HEK293 (cell line): ENCODE data around the gene MAB21L3.

Source experiments
- HOXD13 ChIP-seq: sonication (generic); formaldehyde crosslinking; IDR thresholded peaks from 2 replicates; pipeline ENCODE4 v1.8.0; 2022; ENCODE audit warnings: missing genetic modification reagents, borderline replicate concordance
- IKZF3 ChIP-seq: fragments of 450-650 bp; IDR thresholded peaks from 2 replicates; pipeline ENCODE4 v1.5.0; 2018; ENCODE audit warnings: missing biosample characterization, mild to moderate bottlenecking, missing genetic modification characterization, moderate library complexity
- KLF8 ChIP-seq: fragments of 450-650 bp; formaldehyde crosslinking; IDR thresholded peaks from 2 replicates; pipeline ENCODE4 v1.5.1; 2016; ENCODE audit warnings: missing biosample characterization, missing genetic modification characterization
- KLF9 ChIP-seq: fragments of 450-650 bp; formaldehyde crosslinking; IDR thresholded peaks from 2 replicates; pipeline ENCODE4 v1.5.1; 2016; ENCODE audit warnings: missing biosample characterization, missing genetic modification characterization, low read depth
- OSR2 ChIP-seq: fragments of 450-650 bp; formaldehyde crosslinking; IDR thresholded peaks from 2 replicates; pipeline ENCODE4 v1.5.1; 2016; ENCODE audit warnings: missing biosample characterization, missing genetic modification characterization
- SETDB1 ChIP-seq: IDR thresholded peaks from one replicate; pipeline ENCODE4 v1.6.1; 2017; ENCODE audit warnings: mild to moderate bottlenecking, low read length, moderate library complexity, mixed read lengths; ENCODE audit not compliant: insufficient read length
- ZBTB1 ChIP-seq: fragments of 450-650 bp; formaldehyde crosslinking; IDR thresholded peaks from 2 replicates; pipeline ENCODE4 v1.5.1; 2016; ENCODE audit warnings: missing biosample characterization, missing genetic modification characterization
- ZBTB20 ChIP-seq: fragments of 450-650 bp; formaldehyde crosslinking; IDR thresholded peaks from 2 replicates; pipeline ENCODE4 v1.5.1; 2016; ENCODE audit warnings: missing biosample characterization, missing genetic modification characterization
- ZBTB44 ChIP-seq: fragments of 450-650 bp; IDR thresholded peaks from 2 replicates; pipeline ENCODE4 v1.5.1; 2018; ENCODE audit warnings: missing biosample characterization, mild to moderate bottlenecking, missing genetic modification characterization
- ZBTB48 ChIP-seq: fragments of 450-650 bp; formaldehyde crosslinking; IDR thresholded peaks from 2 replicates; pipeline ENCODE4 v1.5.1; 2016; ENCODE audit warnings: missing biosample characterization, missing genetic modification characterization
- ZFP3 ChIP-seq: fragments of 450-650 bp; formaldehyde crosslinking; IDR thresholded peaks from 2 replicates; pipeline ENCODE4 v1.5.1; 2016; ENCODE audit warnings: low read depth, missing biosample characterization, missing genetic modification characterization
- ZFP69B ChIP-seq: fragments of 450-650 bp; formaldehyde crosslinking; IDR thresholded peaks from 2 replicates; pipeline ENCODE4 v1.5.1; 2016; ENCODE audit warnings: missing biosample characterization, missing genetic modification characterization
- ZNF175 ChIP-seq: fragments of 450-650 bp; formaldehyde crosslinking; IDR thresholded peaks from 2 replicates; pipeline ENCODE4 v1.5.1; 2016; ENCODE audit warnings: missing biosample characterization, missing genetic modification characterization
- ZNF214 ChIP-seq: fragments of 450-650 bp; formaldehyde crosslinking; IDR thresholded peaks from 2 replicates; pipeline ENCODE4 v1.5.1; 2017; ENCODE audit warnings: missing biosample characterization, mild to moderate bottlenecking, missing genetic modification characterization, borderline replicate concordance
- ZNF324 ChIP-seq: fragments of 450-650 bp; formaldehyde crosslinking; IDR thresholded peaks from 2 replicates; pipeline ENCODE4 v1.5.1; 2016; ENCODE audit warnings: missing biosample characterization, missing genetic modification characterization
- ZNF335 ChIP-seq: fragments of 450-650 bp; formaldehyde crosslinking; conservative IDR thresholded peaks from 2 replicates; pipeline ENCODE4 v1.5.1; 2016; ENCODE audit warnings: missing biosample characterization, missing genetic modification characterization
- ZNF350 ChIP-seq: fragments of 450-650 bp; formaldehyde crosslinking; IDR thresholded peaks from 2 replicates; pipeline ENCODE4 v1.5.0; 2017; ENCODE audit warnings: missing biosample characterization, mild to moderate bottlenecking, missing genetic modification characterization
- ZNF354C ChIP-seq: fragments of 450-650 bp; formaldehyde crosslinking; IDR thresholded peaks from 2 replicates; pipeline ENCODE4 v1.5.1; 2016; ENCODE audit warnings: missing biosample characterization, missing genetic modification characterization, low read depth, borderline replicate concordance
- ZNF558 ChIP-seq: fragments of 450-650 bp; formaldehyde crosslinking; IDR thresholded peaks from 2 replicates; pipeline ENCODE4 v1.5.1; 2016; ENCODE audit warnings: missing biosample characterization, missing genetic modification characterization
- ZNF561 ChIP-seq: fragments of 450-650 bp; IDR thresholded peaks from 2 replicates; pipeline ENCODE4 v1.5.1; 2018; ENCODE audit warnings: missing biosample characterization, missing genetic modification characterization, borderline replicate concordance
- ZNF596 ChIP-seq: fragments of 450-650 bp; IDR thresholded peaks from 2 replicates; pipeline ENCODE4 v1.5.0; 2018; ENCODE audit warnings: missing biosample characterization, mild to moderate bottlenecking, missing genetic modification characterization, moderate library complexity
- ZNF600 ChIP-seq: fragments of 450-650 bp; formaldehyde crosslinking; IDR thresholded peaks from 2 replicates; pipeline ENCODE4 v1.5.1; 2016; ENCODE audit warnings: missing biosample characterization, missing genetic modification characterization
- ZNF670 ChIP-seq: fragments of 450-650 bp; formaldehyde crosslinking; IDR thresholded peaks from 2 replicates; pipeline ENCODE4 v1.5.1; 2016; ENCODE audit warnings: missing biosample characterization, missing genetic modification characterization, low read depth
- ZNF768 ChIP-seq: fragments of 450-650 bp; formaldehyde crosslinking; IDR thresholded peaks from 2 replicates; pipeline ENCODE4 v1.5.1; 2018; ENCODE audit warnings: missing biosample characterization, mild to moderate bottlenecking, missing genetic modification characterization
- ZNF777 ChIP-seq: fragments of 450-650 bp; formaldehyde crosslinking; IDR thresholded peaks from 2 replicates; pipeline ENCODE4 v1.5.1; 2017; ENCODE audit warnings: missing biosample characterization, missing genetic modification characterization, borderline replicate concordance
- ZNF791 ChIP-seq: fragments of 450-650 bp; formaldehyde crosslinking; IDR thresholded peaks from 2 replicates; pipeline ENCODE4 v1.5.1; 2016; ENCODE audit warnings: missing biosample characterization, missing genetic modification characterization
- TF ChIP-seq, protein P1 (sequence below): fragments of 450-650 bp; formaldehyde crosslinking; IDR thresholded peaks from 2 replicates; pipeline ENCODE4 v1.5.1; 2016; ENCODE audit warnings: missing biosample characterization, missing genetic modification characterization
- TF ChIP-seq, protein P2 (sequence below): fragments of 450-650 bp; formaldehyde crosslinking; IDR thresholded peaks from 2 replicates; pipeline ENCODE4 v1.5.1; 2017; ENCODE audit warnings: missing biosample characterization, missing genetic modification characterization
- TF ChIP-seq, protein P3 (sequence below): fragments of 450-650 bp; formaldehyde crosslinking; IDR thresholded peaks from 2 replicates; pipeline ENCODE4 v1.5.1; 2016; ENCODE audit warnings: missing biosample characterization, missing genetic modification characterization
- TF ChIP-seq, protein P4 (sequence below): fragments of 450-650 bp; formaldehyde crosslinking; IDR thresholded peaks from 2 replicates; pipeline ENCODE4 v1.5.1; 2016; ENCODE audit warnings: missing biosample characterization, missing genetic modification characterization

Gene MAB21L3

GRCh38 chr1:116151739-116152576, 40.8 kb downstream of the MAB21L3 start (continued):
- no peak for TF ChIP-seq ZNF791
- no peak for TF ChIP-seq ZNF600
- TF ChIP-seq HOXD13 (CRISPR knock-in tag), result no peak
- TF ChIP-seq OSR2 (tag by site-specific recombination), result no peak
- no peak for TF ChIP-seq ZFP3
- no peak for TF ChIP-seq ZNF175 (tag by site-specific recombination)
- TF ChIP-seq, protein P1, sequence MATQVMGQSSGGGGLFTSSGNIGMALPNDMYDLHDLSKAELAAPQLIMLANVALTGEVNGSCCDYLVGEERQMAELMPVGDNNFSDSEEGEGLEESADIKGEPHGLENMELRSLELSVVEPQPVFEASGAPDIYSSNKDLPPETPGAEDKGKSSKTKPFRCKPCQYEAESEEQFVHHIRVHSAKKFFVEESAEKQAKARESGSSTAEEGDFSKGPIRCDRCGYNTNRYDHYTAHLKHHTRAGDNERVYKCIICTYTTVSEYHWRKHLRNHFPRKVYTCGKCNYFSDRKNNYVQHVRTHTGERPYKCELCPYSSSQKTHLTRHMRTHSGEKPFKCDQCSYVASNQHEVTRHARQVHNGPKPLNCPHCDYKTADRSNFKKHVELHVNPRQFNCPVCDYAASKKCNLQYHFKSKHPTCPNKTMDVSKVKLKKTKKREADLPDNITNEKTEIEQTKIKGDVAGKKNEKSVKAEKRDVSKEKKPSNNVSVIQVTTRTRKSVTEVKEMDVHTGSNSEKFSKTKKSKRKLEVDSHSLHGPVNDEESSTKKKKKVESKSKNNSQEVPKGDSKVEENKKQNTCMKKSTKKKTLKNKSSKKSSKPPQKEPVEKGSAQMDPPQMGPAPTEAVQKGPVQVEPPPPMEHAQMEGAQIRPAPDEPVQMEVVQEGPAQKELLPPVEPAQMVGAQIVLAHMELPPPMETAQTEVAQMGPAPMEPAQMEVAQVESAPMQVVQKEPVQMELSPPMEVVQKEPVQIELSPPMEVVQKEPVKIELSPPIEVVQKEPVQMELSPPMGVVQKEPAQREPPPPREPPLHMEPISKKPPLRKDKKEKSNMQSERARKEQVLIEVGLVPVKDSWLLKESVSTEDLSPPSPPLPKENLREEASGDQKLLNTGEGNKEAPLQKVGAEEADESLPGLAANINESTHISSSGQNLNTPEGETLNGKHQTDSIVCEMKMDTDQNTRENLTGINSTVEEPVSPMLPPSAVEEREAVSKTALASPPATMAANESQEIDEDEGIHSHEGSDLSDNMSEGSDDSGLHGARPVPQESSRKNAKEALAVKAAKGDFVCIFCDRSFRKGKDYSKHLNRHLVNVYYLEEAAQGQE, result no peak
- no peak for TF ChIP-seq ZNF558 (tag by site-specific recombination)
- TF ChIP-seq ZBTB1, result no peak
- no peak for TF ChIP-seq KLF8 (tag by site-specific recombination)
- TF ChIP-seq ZNF768 (tag by site-specific recombination), result no peak
- TF ChIP-seq ZBTB48, result peak; percentile 62
- TF ChIP-seq, protein P2, sequence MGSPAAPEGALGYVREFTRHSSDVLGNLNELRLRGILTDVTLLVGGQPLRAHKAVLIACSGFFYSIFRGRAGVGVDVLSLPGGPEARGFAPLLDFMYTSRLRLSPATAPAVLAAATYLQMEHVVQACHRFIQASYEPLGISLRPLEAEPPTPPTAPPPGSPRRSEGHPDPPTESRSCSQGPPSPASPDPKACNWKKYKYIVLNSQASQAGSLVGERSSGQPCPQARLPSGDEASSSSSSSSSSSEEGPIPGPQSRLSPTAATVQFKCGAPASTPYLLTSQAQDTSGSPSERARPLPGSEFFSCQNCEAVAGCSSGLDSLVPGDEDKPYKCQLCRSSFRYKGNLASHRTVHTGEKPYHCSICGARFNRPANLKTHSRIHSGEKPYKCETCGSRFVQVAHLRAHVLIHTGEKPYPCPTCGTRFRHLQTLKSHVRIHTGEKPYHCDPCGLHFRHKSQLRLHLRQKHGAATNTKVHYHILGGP, result no peak
- no peak for TF ChIP-seq ZBTB44 (tag by site-specific recombination)
- TF ChIP-seq ZNF324 (tag by site-specific recombination), result 0 out of 2 replicates have a peak, but pooled peaks have one; percentile 55
- TF ChIP-seq SETDB1, result no peak
- TF ChIP-seq KLF9 (tag by site-specific recombination), result no peak
- TF ChIP-seq ZFP69B (tag by site-specific recombination), result no peak
- TF ChIP-seq, protein P3, sequence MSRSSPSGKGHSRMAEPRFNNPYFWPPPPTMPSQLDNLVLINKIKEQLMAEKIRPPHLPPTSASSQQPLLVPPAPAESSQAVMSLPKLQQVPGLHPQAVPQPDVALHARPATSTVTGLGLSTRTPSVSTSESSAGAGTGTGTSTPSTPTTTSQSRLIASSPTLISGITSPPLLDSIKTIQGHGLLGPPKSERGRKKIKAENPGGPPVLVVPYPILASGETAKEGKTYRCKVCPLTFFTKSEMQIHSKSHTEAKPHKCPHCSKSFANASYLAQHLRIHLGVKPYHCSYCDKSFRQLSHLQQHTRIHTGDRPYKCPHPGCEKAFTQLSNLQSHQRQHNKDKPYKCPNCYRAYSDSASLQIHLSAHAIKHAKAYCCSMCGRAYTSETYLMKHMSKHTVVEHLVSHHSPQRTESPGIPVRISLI (tag by site-specific recombination), result no peak
- TF ChIP-seq ZNF214 (tag by site-specific recombination), result no peak
- TF ChIP-seq ZNF670 (tag by site-specific recombination), result no peak
- peak; percentile 68 for TF ChIP-seq IKZF3 (tag by site-specific recombination)
- TF ChIP-seq, protein P4, sequence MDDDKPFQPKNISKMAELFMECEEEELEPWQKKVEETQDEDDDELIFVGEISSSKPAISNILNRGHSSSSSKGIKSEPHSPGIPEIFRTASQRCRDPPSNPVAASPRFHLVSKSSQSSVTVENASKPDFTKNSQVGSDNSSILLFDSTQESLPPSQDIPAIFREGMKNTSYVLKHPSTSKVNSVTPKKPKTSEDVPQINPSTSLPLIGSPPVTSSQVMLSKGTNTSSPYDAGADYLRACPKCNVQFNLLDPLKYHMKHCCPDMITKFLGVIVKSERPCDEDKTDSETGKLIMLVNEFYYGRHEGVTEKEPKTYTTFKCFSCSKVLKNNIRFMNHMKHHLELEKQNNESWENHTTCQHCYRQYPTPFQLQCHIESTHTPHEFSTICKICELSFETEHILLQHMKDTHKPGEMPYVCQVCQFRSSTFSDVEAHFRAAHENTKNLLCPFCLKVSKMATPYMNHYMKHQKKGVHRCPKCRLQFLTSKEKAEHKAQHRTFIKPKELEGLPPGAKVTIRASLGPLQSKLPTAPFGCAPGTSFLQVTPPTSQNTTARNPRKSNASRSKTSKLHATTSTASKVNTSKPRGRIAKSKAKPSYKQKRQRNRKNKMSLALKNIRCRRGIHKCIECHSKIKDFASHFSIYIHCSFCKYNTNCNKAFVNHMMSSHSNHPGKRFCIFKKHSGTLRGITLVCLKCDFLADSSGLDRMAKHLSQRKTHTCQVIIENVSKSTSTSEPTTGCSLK (tag by site-specific recombination), result no peak
- peak; percentile 53; the same call in 1 of the 2 replicates for TF ChIP-seq ZNF561 (tag by site-specific recombination)
- TF ChIP-seq ZNF354C (tag by site-specific recombination), result no peak
- no peak for TF ChIP-seq ZNF350 (tag by site-specific recombination)
- TF ChIP-seq ZNF335 (tag by site-specific recombination), result peak; percentile 70
- no peak for TF ChIP-seq ZNF596 (tag by site-specific recombination)
- no peak for TF ChIP-seq ZBTB20 (tag by site-specific recombination)
- TF ChIP-seq ZNF777 (tag by site-specific recombination), result no peak
